ENCODE data around the gene ADAMTS2.

Gene ADAMTS2

DNA sequence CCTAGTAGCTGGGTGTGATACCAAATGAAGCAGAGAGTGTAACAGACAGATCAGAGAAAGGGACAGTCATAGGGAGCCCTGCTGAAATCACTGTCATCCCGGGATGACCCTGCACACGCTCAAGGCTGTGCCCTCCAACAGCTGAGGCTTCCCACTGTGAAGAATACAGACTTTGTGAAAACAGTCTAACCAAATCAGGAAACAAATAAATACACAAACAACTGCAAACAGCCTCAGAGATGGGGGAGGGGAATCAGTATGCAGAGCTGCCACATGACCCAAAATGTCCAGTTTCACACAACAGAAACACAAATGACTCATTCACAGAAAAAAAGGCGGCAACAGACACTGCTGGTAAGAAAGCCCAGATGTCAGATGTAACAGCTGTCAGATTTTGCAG is 101.9 kb downstream of the ADAMTS2 start:
- no peak for FAIRE-seq

DNA sequence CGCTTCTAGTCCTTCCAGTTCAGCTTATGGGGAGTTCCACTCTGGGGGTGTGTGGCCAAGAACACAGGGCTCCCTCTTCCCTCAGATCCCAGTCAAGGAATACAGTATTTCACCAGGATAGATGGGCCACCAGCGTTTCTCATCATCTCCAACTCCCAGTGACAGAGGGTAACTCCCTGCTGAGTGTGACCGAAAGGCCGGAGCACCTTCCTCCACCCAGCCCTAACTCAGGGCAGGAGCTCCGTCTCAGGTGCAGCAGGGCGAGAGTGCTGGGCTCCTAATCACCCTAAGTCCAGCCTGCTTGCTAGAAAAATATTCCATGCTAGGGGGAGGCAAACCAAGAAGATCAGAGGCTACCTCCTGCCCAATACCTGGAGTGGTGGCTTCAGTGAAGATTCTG is 102.6 kb downstream of the ADAMTS2 start:
- no peak for FAIRE-seq

DNA sequence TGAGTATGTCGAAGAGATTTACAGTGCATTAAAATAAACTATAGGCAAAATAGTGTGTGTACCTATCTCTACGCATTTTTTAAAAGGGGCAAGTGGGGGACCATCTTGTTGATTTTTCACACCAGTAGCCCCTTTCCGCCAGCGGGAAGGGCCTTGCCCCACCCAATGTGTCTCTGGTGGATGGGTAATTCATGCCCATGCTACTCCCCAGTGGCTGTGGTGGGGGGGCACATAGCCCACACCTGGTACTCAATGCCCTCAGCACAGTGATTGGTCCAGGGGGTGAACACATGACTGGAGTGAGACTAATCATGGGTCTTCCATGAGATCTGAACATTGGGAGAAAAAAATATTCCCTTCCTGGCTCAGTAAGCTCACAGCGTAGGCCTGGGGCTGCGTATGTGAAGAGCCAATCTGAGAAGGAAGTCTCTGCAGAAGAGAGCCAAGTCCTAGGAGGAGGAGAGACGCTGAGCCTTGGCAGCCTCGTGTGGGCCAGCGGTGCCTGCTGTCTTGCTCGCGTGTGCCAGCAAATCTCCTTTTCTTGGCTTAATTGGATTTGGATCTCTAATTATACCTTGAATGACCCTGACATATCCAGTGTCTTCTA is 103.4 kb downstream of the ADAMTS2 start:
- FAIRE-seq: no peak

DNA sequence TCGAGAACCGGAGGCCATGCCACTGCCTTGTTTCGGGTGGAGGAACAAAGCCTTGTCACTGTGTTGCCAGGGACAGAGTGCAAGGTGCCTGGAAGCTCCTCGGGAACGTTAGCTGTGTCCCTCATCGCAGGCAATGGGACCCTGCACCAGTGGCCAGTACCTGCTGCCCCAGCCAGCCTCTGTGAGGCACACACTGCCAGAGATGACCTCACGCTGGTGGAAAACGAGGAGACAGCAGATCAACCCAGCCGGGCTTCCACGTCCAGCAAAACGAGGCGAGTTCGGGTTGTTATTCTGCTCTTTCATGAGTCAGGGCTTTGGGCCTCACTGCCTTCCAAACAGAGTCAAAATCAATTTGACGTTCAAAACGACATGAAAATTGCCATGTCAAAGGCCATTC is 104.1 kb downstream of the ADAMTS2 start:
- FAIRE-seq: no peak

DNA sequence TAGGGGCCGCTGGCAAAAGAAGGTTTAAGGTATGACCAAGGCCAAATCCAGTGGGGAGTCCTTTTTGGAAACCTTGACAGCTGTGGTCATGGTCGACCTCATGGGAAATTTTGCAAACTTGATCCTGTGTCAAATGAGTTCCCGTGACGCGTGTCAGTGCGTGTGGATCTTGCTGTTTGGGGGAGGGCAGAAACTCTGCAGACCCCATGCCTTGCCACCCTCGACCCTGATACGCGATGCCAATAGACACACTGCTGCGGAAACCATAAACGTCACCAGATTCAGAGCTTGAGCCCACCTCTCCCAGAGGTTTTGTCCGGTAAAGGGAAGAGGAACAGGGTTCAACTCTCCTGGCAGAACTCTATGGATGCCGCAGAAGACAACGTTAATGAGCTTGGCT is 104.7 kb downstream of the ADAMTS2 start:
- FAIRE-seq: no peak

DNA sequence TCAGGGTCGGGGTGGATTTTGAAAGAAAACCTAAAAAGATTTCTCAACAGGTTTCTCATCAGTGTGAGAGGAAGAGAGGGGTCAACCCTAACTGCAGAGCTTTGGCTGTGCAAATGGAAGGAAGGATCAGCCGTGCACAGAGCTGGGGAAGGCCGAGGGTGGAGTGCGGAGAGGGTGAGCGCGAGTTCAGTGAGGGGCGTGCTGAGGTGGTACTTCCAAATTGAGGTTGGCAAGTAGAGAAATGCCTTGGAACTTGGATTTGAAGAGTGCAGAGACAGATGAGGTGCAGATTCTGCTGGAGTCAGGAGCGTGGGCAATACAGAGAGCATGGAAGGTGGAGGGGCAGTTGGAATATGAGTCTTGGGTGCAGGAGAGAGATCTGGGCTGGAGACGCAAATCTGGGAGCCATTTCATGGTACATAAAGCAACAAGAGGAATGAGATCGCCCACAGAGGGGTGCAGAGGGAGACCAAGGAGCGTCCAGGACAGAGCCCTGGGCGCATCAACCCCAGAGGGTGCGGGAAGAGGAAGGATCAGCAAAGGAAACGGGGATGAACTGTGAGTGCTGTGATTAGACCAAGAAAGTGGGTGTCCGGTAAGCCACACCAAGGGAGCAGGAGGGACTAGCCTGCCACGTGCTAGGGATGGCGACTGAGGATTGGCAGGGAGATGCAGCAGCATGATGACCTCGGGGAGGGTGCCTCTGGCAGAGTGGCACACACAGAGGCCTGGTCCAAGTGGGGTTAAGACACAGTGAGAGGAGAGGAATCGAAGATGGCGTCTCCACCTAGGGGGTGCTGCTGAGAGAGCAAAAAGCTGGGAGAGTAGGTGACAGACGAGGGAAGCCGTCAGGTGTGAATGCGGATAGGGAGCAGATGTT is 105.8 kb downstream of the ADAMTS2 start:
- FAIRE-seq: no peak

DNA sequence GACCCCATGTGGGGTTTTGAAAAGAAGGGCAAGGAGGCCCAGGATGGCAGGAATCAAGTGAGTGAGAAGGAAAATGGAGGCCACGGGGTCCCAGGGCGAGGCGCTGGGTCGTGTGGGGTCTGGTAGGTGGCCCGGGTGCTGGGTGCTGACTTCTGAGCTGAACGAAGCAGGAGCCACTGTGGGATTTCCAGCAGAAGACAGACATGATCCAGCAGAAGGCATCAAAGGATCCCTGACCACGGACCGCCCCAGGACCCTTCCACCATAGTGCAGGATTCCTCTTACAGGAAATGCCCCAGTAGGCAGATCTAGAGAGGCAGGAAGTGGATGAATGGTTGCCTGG is 106.7 kb downstream of the ADAMTS2 start:
- no peak for FAIRE-seq

DNA sequence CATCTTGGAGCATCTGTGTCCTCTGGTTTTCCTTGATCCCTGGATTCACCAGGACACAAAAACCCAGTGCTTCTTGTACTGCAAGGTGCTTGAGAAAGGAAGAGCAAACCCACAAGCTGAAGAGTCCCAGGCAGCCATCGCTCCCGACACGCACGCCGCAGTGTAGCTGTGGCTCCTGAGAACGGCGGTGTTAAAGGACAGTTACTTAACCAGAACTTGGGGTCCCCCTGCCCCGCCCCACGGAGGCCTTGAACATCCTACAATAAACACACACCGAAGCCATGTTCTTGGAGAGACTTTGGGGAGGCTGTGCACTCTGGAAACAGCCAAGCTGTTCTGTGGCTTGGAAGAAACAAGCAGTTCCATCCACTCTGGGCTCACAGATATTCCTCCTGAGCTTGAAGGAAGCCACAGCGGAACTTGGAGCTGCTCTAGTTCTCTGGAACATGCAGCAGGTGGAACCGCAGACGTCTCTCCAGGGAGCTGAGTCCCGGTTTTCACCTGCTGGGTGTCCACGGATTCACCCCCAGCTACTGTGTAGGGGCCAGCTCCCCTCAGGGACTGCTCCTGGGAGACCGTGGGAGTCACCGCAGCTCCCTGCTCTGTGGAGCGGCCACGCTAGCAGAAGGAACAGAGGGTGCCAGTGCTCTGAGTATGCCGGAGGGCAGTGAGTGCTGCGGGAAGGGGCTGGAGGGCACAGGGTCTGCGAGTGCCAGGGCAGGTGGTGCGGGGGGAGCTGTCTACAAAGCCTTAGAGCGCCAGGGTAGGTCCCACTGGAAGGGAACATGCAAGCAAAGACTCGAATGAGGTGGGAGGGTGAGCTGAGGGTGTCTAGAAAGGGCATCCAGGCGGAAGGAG is 107.3 kb downstream of the ADAMTS2 start:
- FAIRE-seq: no peak

DNA sequence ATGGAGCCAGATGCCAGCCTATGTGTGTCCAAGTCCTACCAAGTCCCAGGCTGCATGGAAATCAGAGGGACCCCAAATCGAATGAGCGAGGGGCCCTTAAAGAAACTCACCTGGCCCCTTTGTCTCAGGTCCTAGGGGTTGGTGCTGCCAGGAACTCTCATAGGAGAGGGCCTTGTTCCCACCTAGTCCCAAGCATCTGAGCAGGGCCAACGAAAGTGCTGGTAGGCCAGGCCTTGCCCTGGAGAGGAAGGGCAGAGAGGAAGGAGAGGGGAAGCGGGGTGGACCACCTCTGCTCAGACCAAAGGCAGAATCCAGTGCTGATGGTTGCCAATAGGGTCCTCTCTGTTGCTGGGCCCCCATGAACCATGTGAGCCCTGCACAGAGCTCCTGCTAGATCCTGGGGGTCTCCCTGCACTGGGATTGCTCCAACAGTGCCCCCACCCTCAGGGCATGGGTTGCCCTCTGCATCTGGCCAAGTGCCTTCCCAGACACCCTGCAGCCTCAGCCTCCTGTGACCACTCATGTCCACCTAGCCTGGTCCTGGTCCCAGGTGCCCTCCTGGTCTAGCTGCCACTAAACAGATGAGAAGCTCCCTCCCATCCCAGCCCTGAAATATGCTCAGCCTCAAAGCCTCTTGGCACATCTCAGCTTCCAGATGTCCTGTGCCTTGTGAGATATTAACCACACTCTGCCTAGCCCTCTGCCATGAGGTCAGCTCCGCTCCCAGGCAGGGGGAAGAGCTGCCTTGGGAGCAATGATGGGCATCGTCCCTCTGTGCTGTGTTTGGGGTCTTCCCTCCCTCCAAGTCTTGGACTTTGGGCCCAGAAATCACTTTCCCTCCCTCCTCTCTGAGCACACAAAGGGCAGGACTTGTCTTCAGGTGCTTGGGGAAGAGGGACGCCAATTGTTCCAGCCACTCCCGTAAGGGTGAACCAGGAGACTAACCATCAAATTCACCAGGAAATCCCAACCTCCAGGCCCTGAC is 109.6 kb downstream of the ADAMTS2 start:
- FAIRE-seq: no peak

DNA sequence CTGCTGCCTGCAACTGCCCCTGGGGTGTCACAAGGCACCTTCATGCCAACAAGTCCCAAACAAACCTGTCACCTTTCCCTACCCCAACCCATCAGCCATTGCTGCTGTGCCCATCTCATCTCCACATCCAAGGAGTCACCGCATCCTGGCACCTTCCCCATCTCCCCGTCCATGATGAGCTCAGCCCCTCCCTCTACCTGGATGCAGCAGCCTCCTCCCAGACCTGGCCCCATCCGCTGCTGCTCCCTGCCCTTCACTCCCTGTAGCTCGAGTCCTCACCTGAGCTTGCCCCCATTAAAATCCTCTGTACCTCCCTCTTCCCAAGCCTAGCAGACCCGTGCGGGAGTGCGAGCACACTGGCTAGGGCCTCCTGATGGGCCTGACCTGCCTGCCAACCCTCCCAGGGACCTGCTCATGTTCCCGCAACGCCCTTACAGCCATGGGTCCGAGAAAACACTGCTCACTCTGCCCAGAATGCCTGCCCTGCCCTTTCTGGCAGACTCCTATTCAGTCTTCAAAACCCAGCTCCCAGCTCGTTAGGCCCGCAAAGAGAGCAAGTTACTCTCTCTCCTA is 110.6 kb downstream of the ADAMTS2 start:
- no peak for FAIRE-seq

DNA sequence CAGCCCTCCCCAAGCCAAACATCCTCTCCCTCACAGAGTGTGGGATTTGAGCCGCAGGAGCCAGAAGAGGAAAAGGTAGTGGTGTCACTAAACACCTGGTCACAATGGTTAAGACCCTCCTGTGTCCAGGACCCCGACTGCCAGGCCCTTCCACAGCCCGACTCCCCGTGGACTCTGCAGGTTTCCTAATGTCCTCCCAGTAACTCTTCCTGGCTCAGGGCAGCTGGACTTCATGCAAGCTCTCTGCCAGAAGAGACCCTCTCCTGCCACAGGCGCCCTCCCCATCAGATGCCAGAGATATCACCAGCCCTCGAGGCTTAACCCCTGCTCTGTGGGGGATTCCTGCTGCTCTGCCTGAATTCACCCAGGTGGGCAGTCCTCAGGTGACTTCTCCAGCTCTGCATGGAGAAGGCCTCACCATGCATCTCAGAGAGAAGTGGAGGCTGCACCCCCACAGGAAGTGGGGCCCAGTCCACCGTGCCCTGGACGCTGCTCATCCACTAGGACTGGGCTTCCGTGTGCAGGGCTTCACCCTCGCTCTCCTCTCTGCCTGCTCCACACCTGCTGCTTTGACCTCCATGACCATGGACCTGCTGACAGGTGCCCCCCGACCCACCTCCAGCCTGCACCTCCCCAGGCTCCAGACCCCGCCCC is 111.2 kb downstream of the ADAMTS2 start:
- FAIRE-seq: no peak

DNA sequence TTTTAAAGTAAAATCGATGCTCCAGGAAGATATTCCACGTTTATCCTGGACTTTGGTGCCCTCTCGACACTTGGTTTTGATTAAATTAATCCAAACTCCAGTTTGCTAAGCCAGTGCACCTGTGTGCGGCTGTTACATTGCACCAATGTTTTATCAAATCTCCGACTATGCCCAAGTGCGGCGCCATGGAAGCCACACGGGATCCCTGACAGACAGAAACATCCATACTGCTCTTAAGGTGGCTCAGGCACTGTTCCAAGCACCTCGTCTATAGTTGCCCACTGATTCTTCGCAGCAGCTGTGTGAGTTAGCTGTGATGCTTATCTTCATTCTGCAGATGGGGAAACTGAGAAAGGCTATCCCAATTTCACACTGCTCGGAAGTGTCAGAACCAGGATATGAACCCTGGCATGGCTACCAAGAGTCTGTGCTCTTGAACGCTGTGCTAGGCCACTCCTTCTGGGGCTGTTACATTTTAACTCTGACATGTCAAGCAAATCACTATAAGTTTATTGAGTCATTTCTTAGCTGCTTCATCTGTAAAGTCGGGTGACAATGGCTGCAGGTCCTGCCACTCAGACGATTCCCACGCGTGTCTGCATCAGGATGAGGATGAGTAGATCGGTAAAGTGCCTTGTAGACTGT is 113.0 kb downstream of the ADAMTS2 start:
- no peak for FAIRE-seq

DNA sequence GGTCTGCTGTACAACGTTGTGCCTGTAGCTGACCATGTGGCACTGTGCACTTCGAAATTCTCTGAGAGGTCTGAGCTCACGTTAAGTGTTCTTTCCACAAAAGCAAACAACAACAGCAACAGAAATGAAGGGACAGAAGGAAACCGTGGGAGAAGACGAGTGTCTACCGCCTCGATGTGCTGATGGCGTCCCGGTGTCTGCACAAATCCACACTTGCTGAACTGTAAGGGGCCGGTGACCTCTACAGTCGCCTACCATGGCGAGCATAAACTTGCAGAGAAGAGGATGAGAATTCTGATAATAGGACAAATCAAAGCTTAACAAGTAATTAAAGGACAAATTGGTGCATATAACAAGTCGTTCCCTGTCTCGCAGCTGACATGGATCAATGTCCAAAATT is 114.0 kb downstream of the ADAMTS2 start:
- no peak for FAIRE-seq

DNA sequence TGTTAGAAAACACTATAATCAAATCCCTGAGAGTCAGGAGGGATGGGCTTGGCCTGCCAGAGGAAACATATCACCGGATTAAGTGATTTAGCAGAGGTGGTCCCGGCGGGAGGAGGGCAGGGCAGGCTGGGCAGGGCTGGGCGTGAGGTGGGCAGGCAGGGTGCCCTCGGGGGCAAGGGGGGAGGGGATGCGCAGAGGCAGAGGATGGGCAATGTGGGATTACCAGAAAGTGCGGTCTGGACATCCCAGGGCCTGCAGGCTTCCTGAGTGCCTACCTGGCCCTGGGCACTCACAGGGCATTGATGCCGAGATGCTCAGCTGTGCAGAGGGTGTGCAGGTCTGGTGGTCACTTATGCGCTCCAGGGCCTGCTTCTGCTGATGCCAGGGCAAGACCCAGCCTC is 115.2 kb downstream of the ADAMTS2 start:
- FAIRE-seq: no peak

DNA sequence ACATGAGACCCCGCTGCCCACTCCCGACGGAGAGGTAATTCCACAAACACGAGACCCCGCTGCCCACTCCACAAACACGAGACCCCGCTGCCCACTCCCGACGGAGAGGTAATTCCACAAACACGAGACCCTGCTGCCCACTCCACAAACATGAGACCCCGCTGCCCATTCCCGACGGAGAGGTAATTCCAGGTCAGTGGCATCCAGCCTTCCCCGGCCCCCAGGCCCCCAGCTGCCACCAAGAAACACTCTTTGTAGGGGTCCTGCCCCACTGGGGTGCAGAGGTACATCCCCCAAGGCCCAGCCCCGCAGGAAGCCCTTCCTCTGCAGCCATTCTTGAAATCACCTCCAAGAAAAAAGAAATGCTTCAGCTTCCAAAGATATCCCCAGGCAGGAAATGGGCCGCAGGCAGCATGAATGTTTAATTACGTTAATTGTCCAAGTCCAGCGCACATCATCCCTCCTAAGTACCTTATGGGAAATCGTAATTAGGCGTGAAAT is 115.9 kb downstream of the ADAMTS2 start:
- FAIRE-seq: no peak

DNA sequence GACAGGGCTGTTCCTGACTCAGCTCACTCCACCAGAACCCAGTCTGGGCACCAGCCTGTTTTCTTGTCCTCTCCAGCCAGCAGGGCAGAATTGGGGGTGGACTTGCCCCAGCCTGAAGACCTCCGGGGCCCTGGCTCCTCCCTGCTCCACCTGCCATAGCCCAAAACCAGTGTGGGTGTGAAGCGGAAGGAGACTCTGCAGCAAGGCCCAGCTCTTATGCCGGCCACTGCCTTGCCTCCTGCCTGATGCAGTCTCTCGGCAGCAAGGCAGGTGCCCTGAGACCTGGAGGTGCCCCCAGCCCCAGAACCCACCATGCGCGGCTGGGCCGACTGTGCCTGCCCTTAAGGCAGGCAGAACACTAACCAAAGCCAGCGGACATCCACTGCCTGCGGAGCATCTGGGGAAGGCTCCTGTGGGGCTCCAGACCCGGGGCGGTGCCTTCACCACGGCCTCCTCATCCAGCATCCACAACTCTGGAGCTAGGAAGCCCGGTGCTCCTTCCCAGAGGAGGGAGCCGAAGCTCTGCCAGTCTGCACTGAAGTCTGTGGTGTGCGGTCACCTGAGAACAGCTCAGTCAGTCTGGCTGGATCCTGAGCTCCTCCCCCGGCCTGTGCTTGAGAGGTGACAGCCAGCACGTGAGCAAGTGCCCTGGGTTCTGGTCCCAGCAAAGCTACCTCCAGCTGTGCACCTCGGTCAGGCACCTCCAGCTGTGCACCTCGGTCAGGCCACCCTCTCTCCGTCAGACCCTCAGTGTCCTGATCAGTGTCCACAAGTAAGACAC is 116.7 kb downstream of the ADAMTS2 start:
- FAIRE-seq: no peak

DNA sequence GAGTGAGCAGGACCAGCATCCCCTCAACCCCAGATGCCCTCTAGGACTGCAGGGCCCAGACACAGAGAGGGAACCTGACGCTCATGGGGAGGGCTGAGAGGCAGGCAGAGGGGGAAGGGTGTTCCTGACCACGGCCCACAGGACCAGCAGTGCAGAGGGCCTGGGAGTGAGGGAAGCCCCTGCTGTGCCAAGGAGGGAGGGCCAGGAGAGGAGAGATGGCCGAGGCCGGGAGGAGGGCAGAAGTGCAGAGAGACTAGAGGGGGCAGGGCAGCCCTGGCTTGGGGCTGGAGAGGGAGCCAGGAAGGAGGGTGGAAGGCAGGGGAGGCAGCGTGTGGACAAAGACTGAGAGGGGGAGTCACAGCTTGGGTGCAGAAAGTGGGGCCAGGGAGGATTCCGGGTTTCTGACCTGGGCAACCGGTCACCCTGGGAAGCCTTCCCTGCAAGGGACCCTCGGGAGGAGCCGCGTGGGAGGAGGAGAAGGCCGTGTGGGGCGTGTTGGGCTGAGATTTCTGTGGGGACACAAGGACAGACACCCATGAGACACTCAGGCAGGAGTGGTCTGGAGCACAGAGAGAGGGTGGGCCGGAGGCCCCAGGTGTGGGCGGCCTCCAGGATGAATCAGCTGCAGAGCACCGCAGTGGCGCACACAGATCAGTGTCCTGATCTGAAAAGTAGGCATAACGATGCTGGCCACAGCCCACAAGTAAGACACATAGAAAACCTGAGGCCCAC is 117.5 kb downstream of the ADAMTS2 start:
- FAIRE-seq: no peak

DNA sequence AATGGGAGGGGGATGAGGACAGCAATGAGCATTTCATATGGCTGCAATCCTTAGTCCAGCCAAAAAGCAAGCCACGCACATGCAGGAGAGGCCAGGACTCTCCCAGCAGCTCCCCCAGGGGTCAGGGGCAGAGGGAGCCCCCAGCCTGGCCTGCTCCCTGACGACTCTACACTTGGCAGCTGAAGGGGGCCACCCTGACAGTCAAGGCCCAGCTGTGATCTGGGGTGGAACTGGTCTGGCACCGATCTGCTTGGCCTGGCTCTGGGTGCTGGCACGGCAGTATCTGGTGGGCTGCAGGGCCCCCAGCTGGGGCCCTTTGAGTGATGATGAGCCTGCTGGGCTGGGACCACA is 118.1 kb downstream of the ADAMTS2 start:
- no peak for FAIRE-seq

DNA sequence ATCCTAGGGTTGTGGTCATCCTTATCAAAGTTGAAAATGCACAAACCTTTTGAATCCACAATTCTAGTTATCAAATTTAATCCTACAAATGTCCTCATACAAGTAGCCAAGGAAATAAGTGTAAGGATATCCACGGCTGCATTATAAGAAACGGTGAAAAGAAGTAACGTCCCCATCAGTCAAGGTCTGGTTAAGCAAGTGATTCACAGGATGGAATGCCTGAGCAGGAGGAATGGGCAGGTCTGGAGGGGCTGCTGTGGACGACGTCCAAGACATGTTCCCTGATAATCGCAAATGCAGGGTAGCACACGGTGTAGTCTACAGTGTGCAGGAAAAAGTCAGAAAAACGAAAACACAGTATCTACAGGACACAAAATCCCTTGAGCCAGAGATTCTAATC is 118.6 kb downstream of the ADAMTS2 start:
- no peak for FAIRE-seq

All from A204.1 (cell line).